Fibroblast of pulmonary artery (primary cell): ENCODE results near the gene DTX3.

Experiments used
- DNase-seq: peaks from one replicate; pipeline ENCODE4 v3.0.0-alpha.2; 2010; ENCODE audit warnings: low read depth
- H3K4me3 ChIP-seq: replicated peaks from 2 replicates; pipeline ENCODE4 v1.5.1; 2011; ENCODE audit warnings: low read depth, mild to moderate bottlenecking, control low read depth, low read length, moderate library complexity
- TF ChIP-seq, protein P1 (sequence below): IDR thresholded peaks from 2 replicates; pipeline ENCODE4 v1.5.1; 2011; ENCODE audit warnings: mild to moderate bottlenecking, control low read depth, low read length, inconsistent platforms; ENCODE audit errors: missing control alignments

The DTX3 gene

DNA sequence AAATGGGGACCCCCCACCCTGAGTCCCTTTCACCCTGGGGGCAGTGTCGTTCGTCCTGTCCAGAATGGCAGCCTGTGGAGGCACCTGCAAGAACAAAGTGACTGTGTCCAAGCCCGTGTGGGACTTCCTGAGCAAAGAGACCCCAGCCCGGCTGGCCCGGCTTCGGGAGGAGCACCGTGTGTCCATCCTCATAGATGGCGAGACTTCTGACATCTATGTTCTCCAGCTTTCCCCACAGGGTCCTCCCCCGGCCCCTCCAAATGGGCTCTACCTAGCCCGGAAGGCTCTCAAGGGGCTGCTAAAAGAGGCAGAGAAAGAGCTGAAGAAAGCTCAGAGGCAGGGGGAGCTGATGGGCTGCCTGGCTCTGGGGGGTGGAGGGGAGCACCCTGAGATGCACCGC lies 2.2 kb downstream of the DTX3 start:
- TF ChIP-seq, protein P1, sequence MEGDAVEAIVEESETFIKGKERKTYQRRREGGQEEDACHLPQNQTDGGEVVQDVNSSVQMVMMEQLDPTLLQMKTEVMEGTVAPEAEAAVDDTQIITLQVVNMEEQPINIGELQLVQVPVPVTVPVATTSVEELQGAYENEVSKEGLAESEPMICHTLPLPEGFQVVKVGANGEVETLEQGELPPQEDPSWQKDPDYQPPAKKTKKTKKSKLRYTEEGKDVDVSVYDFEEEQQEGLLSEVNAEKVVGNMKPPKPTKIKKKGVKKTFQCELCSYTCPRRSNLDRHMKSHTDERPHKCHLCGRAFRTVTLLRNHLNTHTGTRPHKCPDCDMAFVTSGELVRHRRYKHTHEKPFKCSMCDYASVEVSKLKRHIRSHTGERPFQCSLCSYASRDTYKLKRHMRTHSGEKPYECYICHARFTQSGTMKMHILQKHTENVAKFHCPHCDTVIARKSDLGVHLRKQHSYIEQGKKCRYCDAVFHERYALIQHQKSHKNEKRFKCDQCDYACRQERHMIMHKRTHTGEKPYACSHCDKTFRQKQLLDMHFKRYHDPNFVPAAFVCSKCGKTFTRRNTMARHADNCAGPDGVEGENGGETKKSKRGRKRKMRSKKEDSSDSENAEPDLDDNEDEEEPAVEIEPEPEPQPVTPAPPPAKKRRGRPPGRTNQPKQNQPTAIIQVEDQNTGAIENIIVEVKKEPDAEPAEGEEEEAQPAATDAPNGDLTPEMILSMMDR = no peak
- no peak overlapping the region for H3K4me3 ChIP-seq
- no peak for DNase-seq

DNA sequence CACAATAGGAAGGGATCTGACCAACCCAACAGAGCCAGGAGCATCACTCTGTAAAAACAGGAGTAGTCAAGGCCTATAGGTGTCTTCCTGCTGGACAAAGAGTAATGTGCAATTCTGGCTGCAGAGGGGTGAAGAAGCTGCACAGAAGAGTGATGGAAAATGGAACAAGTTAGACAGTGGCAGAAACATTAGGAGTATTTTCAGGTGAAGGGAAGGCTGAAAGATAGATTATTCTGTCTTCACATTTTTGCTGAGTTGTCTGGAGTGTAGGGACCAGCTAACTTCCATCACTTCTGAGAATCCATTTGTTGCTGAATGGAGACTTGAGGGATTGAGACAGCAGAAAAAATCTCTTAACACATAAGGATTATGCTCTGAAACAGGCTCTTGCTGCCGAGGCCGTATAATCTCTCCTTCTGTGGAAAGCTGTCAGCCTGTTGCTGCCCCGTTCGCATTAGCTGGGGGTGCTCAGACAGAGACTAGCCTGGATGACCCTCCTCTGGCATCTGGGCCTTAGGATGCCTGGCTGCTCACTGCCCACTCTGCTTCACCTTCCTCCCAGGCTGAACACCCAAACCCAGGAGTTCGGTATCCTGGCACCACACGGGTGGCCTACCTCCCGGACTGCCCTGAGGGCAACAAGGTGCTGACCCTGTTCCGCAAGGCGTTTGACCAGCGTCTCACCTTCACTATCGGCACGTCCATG lies 3.5 kb downstream of the DTX3 start:
- no peak for DNase-seq
- TF ChIP-seq, protein P1 = no peak
- H3K4me3 ChIP-seq = no peak overlapping the region

GRCh38 chr12:57609101-57609780 lies 4.6 kb downstream of the DTX3 start:
- no peak overlapping the region for H3K4me3 ChIP-seq
- no peak for DNase-seq
- TF ChIP-seq, protein P1 = no peak

- TF ChIP-seq, protein P1 = no peak
- DNase-seq = no peak
These were observed 5.3 kb downstream of the DTX3 start for GRCh38 chr12:57609781-57610553.

GRCh38 chr12:57610554-57611107 lies 6.0 kb downstream of the DTX3 start:
- H3K4me3 ChIP-seq = peak overlapping the region; percentile 65
- DNase-seq = no peak
- TF ChIP-seq, protein P1 = no peak

More at GRCh38 chr12:57609781-57610553, 5.3 kb downstream of the DTX3 start:
- no peak overlapping the region for H3K4me3 ChIP-seq

GRCh38 chr12:57611108-57611826 lies 6.6 kb downstream of the DTX3 start, which contains the start of gene ARHGEF25:
Gene ARHGEF25, plus strand, starts transcription at chr12:57611435. Its CDS starts 460 bp downstream, at chr12:57611895.
- TF ChIP-seq, protein P1 = no peak
- peak; percentile 44 for DNase-seq
- peak within 1 kb of the TSS; percentile 65 for H3K4me3 ChIP-seq
